Stimulated activated naive CD4-positive, alpha-beta T cell treated with Interleukin-2 at 50 U/mL for 16 hours (primary cell): ENCODE results near the gene SGMS1.
"Not testable (repeated sequence)": the region's sequence is repeated elsewhere in the genome, so short reads cannot be mapped to it uniquely, and the experiment has no call there.

Source experiments
- DNase-seq: peaks from one replicate; lab custom pipeline; 2025; lab: John Stamatoyannopoulos, UW

Gene SGMS1

GRCh38 chr10:50623663-50624412 is at the start of gene SGMS1:
SGMS1 (minus strand) TSS chr10:50623956; CDS start chr10:50344114, 279,842 bp downstream.
- DNase-seq = peak; percentile 79

DNA sequence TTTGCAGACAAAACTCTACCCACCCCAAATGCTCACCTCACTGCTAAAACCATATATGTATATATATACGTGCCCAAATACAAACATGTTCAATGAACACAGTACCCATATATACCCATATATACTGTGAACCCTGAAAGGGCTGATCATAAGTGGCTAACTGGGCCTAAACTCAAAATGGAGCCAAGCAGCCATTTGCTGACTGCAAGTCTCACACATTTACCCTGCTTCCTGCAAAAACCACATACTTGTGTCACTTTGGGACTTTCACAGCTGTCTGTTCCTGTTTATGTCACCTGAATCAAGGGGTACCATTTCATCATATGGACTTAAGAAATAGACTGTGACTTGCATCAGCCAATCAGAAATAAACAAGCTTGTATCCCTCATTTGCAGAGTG is 48.4 kb upstream of the SGMS1 start:
- not testable (repeated sequence) for DNase-seq

- DNase-seq = not testable (repeated sequence)
Measured at GRCh38 chr10:50671645-50672044, 47.9 kb upstream of the SGMS1 start.

DNA sequence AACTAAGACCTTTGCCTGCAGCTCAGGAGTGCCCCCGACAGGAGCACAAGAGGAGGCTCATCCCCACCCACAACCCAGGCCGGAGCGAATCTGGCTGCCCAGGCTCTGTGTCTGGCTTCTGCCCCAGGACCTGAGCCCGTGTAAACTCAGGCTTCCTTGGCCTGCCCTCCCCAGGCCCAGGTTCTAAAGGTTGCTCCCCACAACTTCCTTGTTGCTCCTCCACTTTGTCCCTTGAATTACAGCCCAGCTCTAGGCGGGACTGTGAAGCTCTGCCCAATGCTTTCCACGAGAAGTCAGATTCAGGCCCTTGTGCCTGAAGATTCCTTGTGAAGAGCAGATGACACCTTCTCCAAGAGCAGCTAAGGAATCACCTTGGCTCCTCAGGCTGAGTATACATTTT is 46.2 kb upstream of the SGMS1 start:
- DNase-seq = not testable (repeated sequence)

- DNase-seq = not testable (repeated sequence)
Measured at GRCh38 chr10:50667353-50667752, 43.6 kb upstream of the SGMS1 start.

DNA sequence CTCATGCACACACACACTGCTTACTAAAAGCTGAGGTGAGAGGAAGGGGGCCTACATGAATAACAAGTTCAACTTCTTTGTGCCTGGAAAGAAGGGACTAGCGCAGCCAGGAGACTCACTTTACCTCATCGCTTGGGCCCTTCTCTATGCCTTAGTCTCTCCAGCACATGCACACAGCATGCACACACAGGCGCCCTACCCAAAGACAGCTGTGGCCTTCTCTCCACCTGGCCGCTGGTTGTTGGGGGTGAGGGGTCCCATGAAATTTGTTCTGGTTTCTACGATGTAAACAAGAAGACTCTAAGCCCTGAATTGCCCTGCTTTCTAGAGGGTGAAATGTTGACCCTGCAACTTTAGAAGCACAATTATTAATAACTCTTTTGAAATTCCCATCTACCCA is 38.7 kb upstream of the SGMS1 start:
- not testable (repeated sequence) for DNase-seq

DNA sequence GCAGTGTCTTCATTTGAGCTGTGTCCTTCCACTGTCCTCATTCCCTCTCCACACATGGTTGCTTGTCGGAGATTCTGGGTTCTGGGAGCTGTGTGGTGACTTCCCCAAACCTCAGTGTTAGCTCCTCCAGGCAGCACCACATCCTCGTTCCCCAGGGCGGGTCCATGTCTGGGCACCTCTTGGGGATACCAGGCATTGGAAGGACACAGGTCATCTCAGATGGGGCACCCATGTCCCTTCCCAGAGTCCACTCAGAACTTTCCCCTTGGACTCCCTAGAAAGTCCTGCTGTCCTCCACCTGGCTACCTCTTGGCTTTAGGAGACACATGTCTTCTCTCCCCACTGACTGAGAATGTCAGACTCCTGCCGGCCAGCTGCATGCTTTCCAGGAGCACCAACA is 37.8 kb upstream of the SGMS1 start:
- DNase-seq = not testable (repeated sequence)

DNA sequence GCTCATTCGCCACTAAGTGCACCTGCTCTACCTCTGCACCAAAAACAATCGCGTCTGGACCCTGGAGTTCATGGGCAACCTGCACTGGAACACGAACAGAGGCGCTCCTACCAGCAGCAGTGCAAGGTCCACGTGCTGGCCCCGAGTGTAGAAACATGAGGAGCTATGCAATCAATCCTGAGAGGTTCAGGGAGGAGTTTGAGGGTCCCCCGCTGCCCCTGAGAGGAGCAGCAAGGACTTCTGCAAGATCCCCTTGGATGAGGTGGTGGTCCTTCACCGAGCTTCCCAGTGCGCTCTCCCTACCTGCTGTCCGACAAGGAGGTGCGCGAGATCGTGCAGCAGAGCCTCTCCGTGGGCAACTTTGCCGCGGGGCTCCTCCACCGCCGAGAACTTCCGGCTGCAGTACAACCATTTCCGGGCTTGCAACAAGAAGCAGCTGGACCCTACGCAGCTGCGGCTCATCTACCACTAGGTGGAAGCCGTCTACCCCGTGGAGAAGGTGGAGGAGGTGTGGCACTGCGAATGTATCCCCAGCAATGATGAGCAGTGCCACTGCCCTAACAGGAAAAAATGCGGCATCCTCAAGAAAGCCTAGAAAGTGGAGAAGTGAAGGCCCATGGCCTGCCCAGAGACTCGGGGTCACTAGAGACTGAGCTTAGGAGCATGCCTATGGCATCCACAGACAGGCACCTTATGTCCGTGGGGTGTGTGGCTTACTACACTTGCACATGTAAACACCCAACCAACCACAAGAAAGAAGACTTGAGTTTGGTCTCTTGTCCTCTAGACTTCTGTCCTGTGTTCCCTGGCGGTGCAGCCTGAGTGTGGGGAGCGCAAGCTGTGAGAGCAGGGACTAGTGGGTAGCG is 36.3 kb upstream of the SGMS1 start:
- peak; percentile 56 for DNase-seq

GRCh38 chr10:50659016-50659864 is 35.5 kb upstream of the SGMS1 start:
- DNase-seq = not testable (repeated sequence)

DNA sequence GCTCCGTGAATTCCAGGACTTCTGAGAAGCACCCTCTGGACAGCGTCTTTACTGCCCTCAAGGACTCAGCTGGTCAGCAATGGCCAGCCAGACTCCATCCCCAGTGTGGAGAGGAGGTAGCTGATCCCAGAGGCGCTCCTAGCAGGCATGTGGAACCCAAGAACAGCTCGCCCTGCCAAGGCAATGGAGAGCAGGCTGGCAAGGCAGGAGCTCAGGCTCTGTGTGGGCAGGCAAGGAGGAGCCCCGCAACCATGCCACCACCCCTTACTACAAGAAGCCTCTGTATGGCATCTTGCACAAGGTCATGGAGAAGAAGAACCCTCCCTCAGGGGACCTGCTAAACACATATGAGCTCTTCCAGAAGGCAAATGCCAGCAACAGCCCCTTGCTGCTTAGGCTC is 34.4 kb upstream of the SGMS1 start:
- no peak for DNase-seq

DNA sequence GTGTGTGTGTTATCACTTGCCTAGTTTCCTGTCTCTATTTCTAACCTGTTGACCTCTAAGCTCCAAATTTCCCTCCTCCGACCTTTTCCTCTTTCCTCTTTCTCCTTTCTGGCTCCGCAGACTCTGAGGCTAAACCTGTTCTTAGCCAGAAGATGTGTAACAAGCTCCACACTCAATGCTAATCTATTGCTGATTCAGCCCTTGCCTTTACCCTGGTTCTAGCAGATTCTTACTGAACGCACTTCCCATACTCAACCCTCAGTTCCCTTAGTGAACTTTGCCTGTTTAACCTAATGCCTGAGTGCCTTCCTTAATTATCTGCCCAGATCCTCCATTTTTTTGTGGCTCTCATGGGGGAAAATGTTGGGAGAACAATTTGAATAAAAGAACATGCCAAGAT is 30.0 kb upstream of the SGMS1 start:
- no peak for DNase-seq

DNA sequence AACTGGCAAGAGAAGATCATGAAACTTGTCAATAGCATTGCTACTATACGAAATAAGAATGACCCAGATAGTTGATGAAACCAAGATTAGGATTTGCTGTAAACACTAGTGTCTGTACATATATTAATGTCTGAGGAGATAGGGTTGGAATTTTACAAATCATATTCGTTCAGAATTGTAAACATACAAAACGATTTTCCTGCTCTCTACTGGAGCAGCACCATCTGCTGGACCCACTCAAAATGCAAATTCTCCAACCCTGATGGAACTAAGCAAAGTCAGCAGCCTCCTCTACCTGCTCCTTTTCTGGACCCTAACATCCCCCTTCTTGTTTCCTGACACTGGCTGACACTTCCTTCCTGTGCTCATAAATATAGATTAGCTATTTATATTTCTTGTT is 29.4 kb upstream of the SGMS1 start:
- no peak for DNase-seq

DNA sequence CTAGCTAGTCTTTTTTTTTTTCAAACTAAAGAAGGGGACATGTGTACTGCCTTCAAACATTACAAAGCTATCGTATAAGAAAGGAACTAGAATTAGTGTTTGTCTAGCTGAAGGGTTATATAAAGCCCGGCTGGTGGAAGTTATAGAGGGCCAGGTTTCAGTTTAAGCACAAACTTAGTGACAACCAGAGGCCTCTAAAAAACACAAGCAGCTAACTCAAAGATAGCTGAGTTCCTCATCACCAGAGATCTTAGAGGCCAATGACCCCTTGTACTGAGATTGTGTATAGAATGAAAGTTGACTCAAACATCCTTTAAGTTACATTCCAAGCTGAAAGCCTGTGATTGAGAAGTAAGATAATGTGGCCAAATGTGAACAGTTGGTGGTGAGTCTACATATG is 28.1 kb upstream of the SGMS1 start:
- no peak for DNase-seq

GRCh38 chr10:50650481-50650880 is 26.7 kb upstream of the SGMS1 start:
- DNase-seq = no peak

DNA sequence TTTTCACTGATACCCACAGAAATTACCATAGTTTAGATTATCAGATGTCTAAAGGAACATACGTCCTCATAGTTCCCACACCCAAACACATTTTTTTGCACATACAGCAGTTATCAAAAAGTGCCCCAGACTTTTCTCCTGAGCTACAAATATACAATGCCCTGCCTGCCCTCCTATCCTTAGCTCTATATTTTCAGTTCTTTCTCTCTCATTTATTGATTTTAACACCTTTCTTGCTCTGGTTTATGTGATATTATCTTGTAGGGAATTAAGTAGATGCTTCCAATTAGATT is 25.1 kb upstream of the SGMS1 start:
- DNase-seq = no peak

GRCh38 chr10:50648089-50648934 is 24.6 kb upstream of the SGMS1 start:
- no peak for DNase-seq

DNA sequence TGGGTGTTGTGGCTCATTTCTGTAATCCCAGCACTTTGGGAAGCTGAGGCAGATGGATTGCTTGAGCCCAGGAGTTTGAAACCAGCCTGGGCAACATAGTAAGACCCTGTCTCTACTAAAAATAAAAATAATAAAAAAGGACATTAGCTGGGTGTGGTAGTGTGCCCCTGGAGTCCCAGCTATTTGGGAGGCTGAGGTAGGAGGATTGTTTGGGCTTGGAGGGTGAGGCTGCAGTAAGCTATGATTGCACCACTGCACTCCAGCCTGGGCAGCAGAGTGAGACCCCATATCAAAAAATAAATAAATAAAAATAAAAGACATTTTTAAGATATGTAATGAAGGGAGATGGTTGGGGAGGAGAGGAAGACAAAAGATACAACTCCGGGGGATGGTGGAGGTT is 23.6 kb upstream of the SGMS1 start:
- DNase-seq = not testable (repeated sequence)

- no peak for DNase-seq
Measured at GRCh38 chr10:50645236-50645635, 21.5 kb upstream of the SGMS1 start.

DNA sequence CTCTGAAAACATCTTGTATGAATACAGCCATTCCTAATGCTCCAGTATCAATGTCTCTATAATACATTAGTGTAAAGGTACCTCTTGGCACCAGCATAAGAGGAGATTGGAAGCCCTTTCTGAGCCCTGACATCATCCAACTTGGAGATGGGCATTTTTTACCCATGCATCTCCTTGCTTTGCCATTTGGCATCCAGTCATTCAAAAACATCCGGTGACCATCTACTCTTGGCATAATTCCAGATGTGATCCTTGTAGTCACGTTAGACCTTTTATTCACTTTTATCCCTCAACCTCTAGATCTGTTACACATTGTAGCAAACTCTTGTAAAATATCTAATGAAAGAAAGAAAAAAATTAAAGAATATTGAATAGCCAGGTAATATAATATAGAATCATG is 17.9 kb upstream of the SGMS1 start:
- no peak for DNase-seq

DNA sequence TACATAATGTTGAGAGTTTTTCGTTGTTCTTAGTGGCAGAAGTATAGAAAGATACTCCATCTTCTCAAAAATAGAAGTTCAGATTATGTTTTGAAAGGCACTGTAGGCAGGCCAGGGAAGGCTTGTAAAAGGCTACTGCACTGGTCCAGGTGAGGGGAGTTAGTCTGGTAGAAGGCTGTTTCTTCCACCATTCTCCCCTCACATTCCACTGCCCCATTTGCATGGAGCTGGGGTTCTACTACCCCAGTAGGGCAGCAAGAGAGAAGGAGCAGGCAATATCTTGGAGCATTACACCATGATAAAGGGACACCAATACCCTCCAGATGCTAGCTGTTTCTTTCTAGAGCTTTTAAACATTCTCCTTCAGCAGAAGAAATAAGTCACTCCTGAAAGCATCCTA is 16.5 kb upstream of the SGMS1 start:
- DNase-seq = no peak
